ENCODE measurements around the gene MFAP5.
"Not testable (repeated sequence)": the region's sequence is repeated elsewhere in the genome, so short reads cannot be mapped to it uniquely, and the experiment has no call there.

MFAP5 gene

DNA sequence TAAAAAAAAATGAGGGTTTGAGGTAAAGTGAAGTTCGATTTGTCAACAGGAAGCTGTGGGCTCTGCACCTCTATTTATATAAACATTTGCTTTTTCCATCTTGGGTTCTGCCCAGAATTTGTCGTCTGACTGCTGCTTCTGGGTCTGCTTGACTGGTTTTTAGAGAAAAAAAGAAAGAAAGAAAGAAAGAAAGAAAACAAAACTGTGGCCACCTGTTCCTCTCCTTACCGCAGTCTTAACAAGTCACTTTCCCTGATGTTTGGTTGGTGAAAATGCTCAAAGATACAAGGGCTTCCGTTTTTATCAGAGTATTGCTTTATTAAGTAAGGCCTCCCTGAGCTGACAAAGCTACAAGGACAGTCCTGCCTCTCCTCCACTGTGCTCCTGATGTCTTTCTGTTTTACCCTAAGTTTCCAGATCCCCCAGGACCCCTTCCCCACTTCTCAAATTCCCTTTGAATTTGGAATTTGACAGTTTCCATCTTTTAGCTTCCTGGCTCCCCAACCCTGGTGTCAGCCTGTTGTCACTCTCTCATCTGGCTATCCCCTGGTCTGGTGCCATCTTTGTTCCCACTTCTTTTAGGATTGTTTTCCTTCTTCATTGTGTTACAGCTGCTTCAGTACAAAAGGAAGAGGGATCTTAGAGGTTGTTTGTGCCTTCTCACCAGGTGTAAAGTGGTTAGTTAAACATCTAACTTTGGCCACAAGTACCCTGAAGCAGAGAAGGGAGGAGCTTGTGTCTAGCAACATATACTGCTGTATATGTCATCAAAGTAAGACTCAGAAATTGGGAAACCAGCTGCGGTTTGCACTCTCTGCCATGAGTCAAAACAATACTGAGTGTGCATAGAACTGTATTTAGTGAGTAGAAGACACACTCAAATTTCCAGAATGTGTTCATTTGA is 18.0 kb downstream of the MFAP5 start:
- DNase-seq (ENCODE audit: low read depth): no peak
- no peak overlapping the region for H3K4me3 ChIP-seq (replicated peaks; ENCODE audit: low read depth, low read length)
- TF ChIP-seq, protein P1, sequence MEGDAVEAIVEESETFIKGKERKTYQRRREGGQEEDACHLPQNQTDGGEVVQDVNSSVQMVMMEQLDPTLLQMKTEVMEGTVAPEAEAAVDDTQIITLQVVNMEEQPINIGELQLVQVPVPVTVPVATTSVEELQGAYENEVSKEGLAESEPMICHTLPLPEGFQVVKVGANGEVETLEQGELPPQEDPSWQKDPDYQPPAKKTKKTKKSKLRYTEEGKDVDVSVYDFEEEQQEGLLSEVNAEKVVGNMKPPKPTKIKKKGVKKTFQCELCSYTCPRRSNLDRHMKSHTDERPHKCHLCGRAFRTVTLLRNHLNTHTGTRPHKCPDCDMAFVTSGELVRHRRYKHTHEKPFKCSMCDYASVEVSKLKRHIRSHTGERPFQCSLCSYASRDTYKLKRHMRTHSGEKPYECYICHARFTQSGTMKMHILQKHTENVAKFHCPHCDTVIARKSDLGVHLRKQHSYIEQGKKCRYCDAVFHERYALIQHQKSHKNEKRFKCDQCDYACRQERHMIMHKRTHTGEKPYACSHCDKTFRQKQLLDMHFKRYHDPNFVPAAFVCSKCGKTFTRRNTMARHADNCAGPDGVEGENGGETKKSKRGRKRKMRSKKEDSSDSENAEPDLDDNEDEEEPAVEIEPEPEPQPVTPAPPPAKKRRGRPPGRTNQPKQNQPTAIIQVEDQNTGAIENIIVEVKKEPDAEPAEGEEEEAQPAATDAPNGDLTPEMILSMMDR (IDR thresholded peaks at IDR 0.05; ENCODE audit: low read length, missing control alignments): no peak

- no peak for DNase-seq (ENCODE audit: low read depth)
- TF ChIP-seq, protein P1 (IDR thresholded peaks at IDR 0.05; ENCODE audit: low read length, missing control alignments): no peak
- no peak overlapping the region for H3K4me3 ChIP-seq (replicated peaks; ENCODE audit: low read depth, low read length)
Measured at GRCh38 chr12:8642775-8643174, 19.9 kb downstream of the MFAP5 start.

DNA sequence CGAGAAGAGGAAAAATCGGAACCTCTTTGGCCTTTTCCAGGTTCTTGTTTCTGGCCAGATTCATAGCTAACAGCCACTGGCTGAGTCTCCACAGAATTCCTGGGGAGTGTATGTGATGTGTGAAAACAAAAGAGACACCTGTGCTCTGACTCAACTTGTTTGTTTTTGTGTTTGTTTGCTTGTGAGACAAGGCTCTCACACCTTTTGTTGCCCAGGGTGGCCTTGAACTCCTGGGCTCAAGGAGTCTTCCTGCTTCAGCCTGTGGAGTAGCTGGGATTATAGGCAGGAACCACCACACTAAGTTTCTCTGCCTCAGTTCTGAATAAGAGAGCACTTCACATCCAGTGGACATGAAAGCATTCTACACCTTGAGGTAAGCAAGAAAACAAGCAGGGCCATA is 22.7 kb downstream of the MFAP5 start:
- TF ChIP-seq, protein P1 (IDR thresholded peaks at IDR 0.05; ENCODE audit: low read length, missing control alignments): no peak
- DNase-seq (ENCODE audit: low read depth): no peak

DNA sequence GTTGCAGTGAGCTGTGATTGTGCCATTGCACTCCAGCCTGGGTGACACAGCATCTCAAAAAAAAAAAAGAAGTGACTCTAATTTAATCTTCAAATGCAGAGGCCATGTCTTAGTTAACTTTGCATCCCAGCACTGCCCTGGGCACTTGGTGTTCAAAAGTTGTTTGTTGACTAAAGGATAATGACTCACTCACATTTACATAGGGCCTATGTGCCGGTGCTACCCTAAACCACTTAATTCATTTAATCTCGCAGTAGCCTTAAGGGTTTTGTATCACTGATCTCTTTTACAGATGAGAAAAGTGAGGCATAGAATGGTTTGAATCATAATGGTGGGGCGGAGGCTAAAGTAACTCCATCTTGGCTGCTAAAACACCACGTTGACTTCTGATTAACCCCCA is 23.7 kb downstream of the MFAP5 start:
- TF ChIP-seq, protein P1 (IDR thresholded peaks at IDR 0.05; ENCODE audit: low read length, missing control alignments): no peak
- no peak overlapping the region for H3K4me3 ChIP-seq (replicated peaks; ENCODE audit: low read depth, low read length)
- no peak for DNase-seq (ENCODE audit: low read depth)

More for the DNA sequence above, 22.7 kb downstream of the MFAP5 start:
- no peak overlapping the region for H3K4me3 ChIP-seq (replicated peaks; ENCODE audit: low read depth, low read length)

GRCh38 chr12:8637666-8638065 is 25.0 kb downstream of the MFAP5 start:
- TF ChIP-seq, protein P1 (IDR thresholded peaks at IDR 0.05; ENCODE audit: low read length, missing control alignments): no peak
- no peak overlapping the region for H3K4me3 ChIP-seq (replicated peaks; ENCODE audit: low read depth, low read length)
- no peak for DNase-seq (ENCODE audit: low read depth)

DNA sequence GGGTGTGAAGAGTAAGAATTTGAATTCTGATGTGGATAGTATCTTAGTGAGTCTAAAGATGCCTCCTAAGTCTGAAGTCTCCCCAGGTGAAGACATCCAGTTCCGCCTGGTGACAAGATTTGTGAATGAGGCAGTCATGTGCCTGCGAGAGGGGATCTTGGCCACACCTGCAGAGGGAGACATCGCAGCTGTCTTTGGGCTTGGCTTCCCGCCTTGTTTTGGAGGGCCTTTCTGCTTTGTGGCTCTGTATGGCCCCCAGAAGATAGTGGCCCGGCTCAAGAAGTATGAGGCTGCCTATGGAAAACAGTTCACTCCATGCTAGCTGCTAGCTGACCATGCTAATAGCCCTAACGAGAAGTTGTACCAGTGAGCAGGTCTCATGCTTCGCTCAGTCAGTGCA is 25.4 kb downstream of the MFAP5 start:
- DNase-seq (ENCODE audit: low read depth): no peak
- no peak overlapping the region for H3K4me3 ChIP-seq (replicated peaks; ENCODE audit: low read depth, low read length)
- TF ChIP-seq, protein P1 (IDR thresholded peaks at IDR 0.05; ENCODE audit: low read length, missing control alignments): no peak

DNA sequence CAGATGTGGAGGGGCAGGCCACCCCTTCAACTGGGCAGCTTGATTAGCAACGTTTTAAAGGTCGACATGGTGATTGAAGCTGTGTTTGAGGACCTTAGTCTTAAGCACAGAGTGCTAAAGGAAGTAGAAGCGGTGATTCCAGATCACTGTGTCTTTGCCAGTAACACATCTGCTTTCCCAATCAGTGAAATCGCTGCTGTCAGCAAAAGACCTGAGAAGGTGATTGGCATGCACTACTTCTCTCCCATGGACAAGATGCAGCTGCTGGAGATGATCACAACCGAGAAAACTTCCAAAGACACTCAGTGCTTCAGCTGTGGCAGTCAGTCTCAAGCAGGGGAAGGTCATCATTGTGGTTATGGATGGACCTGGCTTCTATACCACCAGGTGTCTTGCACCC is 26.0 kb downstream of the MFAP5 start:
- H3K4me3 ChIP-seq (replicated peaks; ENCODE audit: low read depth, low read length): no peak overlapping the region
- TF ChIP-seq, protein P1 (IDR thresholded peaks at IDR 0.05; ENCODE audit: low read length, missing control alignments): no peak
- no peak for DNase-seq (ENCODE audit: low read depth)

GRCh38 chr12:8636007-8636346 is 26.6 kb downstream of the MFAP5 start:
- not testable (repeated sequence) for DNase-seq (ENCODE audit: low read depth); H3K4me3 ChIP-seq (replicated peaks; ENCODE audit: low read depth, low read length)

DNA sequence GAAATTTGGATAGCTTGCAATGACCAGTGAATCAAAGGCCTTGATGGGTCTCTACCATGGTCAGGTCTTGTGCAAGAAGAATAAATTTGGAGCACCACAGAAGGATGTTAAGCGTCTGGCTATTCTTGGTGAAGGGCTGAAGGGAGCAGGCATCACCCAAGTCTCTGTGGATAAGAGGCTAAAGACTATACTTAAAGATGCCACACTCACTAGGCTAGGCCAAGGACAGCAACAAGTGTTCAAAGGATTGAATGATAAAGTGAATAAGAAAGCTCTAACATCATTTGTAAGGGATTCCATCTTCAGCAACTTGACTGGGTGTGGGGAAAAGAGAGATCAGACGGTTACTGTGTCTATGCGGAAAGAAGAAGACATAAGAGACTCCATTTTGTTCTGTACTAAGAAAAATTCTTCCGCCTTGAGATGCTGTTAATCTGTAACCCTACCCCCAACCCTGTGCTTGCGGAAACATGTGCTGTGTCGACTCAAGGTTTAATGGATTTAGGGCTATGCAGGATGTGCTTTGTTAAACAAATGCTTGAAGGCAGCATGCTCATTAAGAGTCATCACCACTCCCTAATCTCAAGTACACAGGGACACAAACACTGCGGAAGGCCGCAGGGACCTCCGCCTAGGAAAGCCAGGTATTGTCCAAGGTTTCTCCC is 27.2 kb downstream of the MFAP5 start:
- not testable (repeated sequence) for DNase-seq (ENCODE audit: low read depth)

More for the DNA sequence above, 27.2 kb downstream of the MFAP5 start:
- not testable (repeated sequence) for H3K4me3 ChIP-seq (replicated peaks; ENCODE audit: low read depth, low read length)

All from fibroblast of pulmonary artery (primary cell).